ENCODE measurements around the gene RAB8B. TPM values are rescaled to one million over a fixed set of nuclear protein-coding genes. Genes with fewer than 3 reads are reported as not detected.

RAB8B gene
- polyA plus RNA-seq, 1 donor, result 23.2 TPM

- Histone ChIP-seq H3K36me3 (ENCODE audit: control insufficient read depth, insufficient read depth, low read length) (peaks cover 13% of the 10 kb centered on the region), H3K4me1 (ENCODE audit: control insufficient read depth, insufficient read depth, low read length) (peaks cover 10% of the 10 kb centered on the region), H3K27ac (ENCODE audit: low read length) (no peak overlapping the region), H3K4me3 (ENCODE audit: low read length) (no peak overlapping the region), H3K9me3 (ENCODE audit: control insufficient read depth, low read depth, low read length) (no peaks in the 10 kb centered on the region), H3K27me3 (ENCODE audit: control insufficient read depth, insufficient read depth, low read length) (no peaks in the 10 kb centered on the region)
- 100% methylated on average over 1 of the region's 5 CpGs for WGBS (ENCODE audit: insufficient coverage, low lambda C conversion rate)
- no peak for DNase-seq
Measured at GRCh38 chr15:63244976-63245645, 55.7 kb downstream of the RAB8B start.

- peak overlapping the region; percentile 65 for H3K27ac ChIP-seq (ENCODE audit: low read length)
Measured at GRCh38 chr15:63246691-63247469, 57.5 kb downstream of the RAB8B start.

GRCh38 chr15:63250312-63250965 lies 61.0 kb downstream of the RAB8B start:
- no peak for DNase-seq
- Histone ChIP-seq H3K9me3 (ENCODE audit: control insufficient read depth, low read depth, low read length) (no peaks in the 10 kb centered on the region), H3K4me3 (ENCODE audit: low read length) (no peak overlapping the region), H3K27ac (ENCODE audit: low read length) (no peak overlapping the region), H3K4me1 (ENCODE audit: control insufficient read depth, insufficient read depth, low read length) (peaks cover 10% of the 10 kb centered on the region), H3K27me3 (ENCODE audit: control insufficient read depth, insufficient read depth, low read length) (no peaks in the 10 kb centered on the region), H3K36me3 (ENCODE audit: control insufficient read depth, insufficient read depth, low read length) (peaks cover 19% of the 10 kb centered on the region)
- no CpG with 5 or more reads among the region's 4 CpGs for WGBS (ENCODE audit: insufficient coverage, low lambda C conversion rate)

More at GRCh38 chr15:63246691-63247469, 57.5 kb downstream of the RAB8B start:
- no peak overlapping the region for H3K4me3 ChIP-seq (ENCODE audit: low read length)
- peaks cover 10% of the 10 kb centered on the region for H3K4me1 ChIP-seq (ENCODE audit: control insufficient read depth, insufficient read depth, low read length)
- H3K9me3 ChIP-seq (ENCODE audit: control insufficient read depth, low read depth, low read length), result no peaks in the 10 kb centered on the region
- peak; percentile 77 for DNase-seq
- H3K27me3 ChIP-seq (ENCODE audit: control insufficient read depth, insufficient read depth, low read length), result no peaks in the 10 kb centered on the region
- no CpG with 5 or more reads among the region's 5 CpGs for WGBS (ENCODE audit: insufficient coverage, low lambda C conversion rate)
- H3K36me3 ChIP-seq (ENCODE audit: control insufficient read depth, insufficient read depth, low read length), result peaks cover 21% of the 10 kb centered on the region

- H3K36me3 ChIP-seq (ENCODE audit: control insufficient read depth, insufficient read depth, low read length), result peaks cover 13% of the 10 kb centered on the region
- peaks cover 7% of the 10 kb centered on the region for H3K4me1 ChIP-seq (ENCODE audit: control insufficient read depth, insufficient read depth, low read length)
- DNase-seq, result no peak
- no peaks in the 10 kb centered on the region for H3K9me3 ChIP-seq (ENCODE audit: control insufficient read depth, low read depth, low read length)
- no CpG with 5 or more reads among the region's 2 CpGs for WGBS (ENCODE audit: insufficient coverage, low lambda C conversion rate)
- H3K27me3 ChIP-seq (ENCODE audit: control insufficient read depth, insufficient read depth, low read length), result no peaks in the 10 kb centered on the region
- no peak overlapping the region for H3K27ac ChIP-seq (ENCODE audit: low read length)
- no peak overlapping the region for H3K4me3 ChIP-seq (ENCODE audit: low read length)
Measured at GRCh38 chr15:63251701-63252100, 62.3 kb downstream of the RAB8B start.

- Histone ChIP-seq H3K4me1 (ENCODE audit: control insufficient read depth, insufficient read depth, low read length) (peaks cover 6% of the 10 kb centered on the region), H3K9me3 (ENCODE audit: control insufficient read depth, low read depth, low read length) (no peaks in the 10 kb centered on the region), H3K27me3 (ENCODE audit: control insufficient read depth, insufficient read depth, low read length) (no peaks in the 10 kb centered on the region), H3K4me3 (ENCODE audit: low read length) (no peak overlapping the region), H3K36me3 (ENCODE audit: control insufficient read depth, insufficient read depth, low read length) (peaks cover 11% of the 10 kb centered on the region), H3K27ac (ENCODE audit: low read length) (no peak overlapping the region)
- WGBS (ENCODE audit: insufficient coverage, low lambda C conversion rate), result no CpG with 5 or more reads among the region's 2 CpGs
- DNase-seq, result no peak
Measured at GRCh38 chr15:63252292-63252691, 62.9 kb downstream of the RAB8B start.

GRCh38 chr15:63254991-63255390 lies 65.6 kb downstream of the RAB8B start:
- H3K4me1 ChIP-seq (ENCODE audit: control insufficient read depth, insufficient read depth, low read length), result no peaks in the 10 kb centered on the region
- WGBS (ENCODE audit: insufficient coverage, low lambda C conversion rate), result no CpG with 5 or more reads among the region's 2 CpGs
- no peaks in the 10 kb centered on the region for H3K27me3 ChIP-seq (ENCODE audit: control insufficient read depth, insufficient read depth, low read length)
- peaks cover 20% of the 10 kb centered on the region for H3K36me3 ChIP-seq (ENCODE audit: control insufficient read depth, insufficient read depth, low read length)
- H3K4me3 ChIP-seq (ENCODE audit: low read length), result no peak overlapping the region
- no peaks in the 10 kb centered on the region for H3K9me3 ChIP-seq (ENCODE audit: control insufficient read depth, low read depth, low read length)
- no peak for DNase-seq
- no peak overlapping the region for H3K27ac ChIP-seq (ENCODE audit: low read length)

GRCh38 chr15:63255489-63255990 lies 66.1 kb downstream of the RAB8B start:
- no CpG with 5 or more reads among the region's 1 CpG for WGBS (ENCODE audit: insufficient coverage, low lambda C conversion rate)
- no peak for DNase-seq
- Histone ChIP-seq H3K27ac (ENCODE audit: low read length) (no peak overlapping the region), H3K4me1 (ENCODE audit: control insufficient read depth, insufficient read depth, low read length) (no peaks in the 10 kb centered on the region), H3K9me3 (ENCODE audit: control insufficient read depth, low read depth, low read length) (no peaks in the 10 kb centered on the region), H3K36me3 (ENCODE audit: control insufficient read depth, insufficient read depth, low read length) (peaks cover 17% of the 10 kb centered on the region), H3K4me3 (ENCODE audit: low read length) (no peak overlapping the region), H3K27me3 (ENCODE audit: control insufficient read depth, insufficient read depth, low read length) (no peaks in the 10 kb centered on the region)

- no peak for DNase-seq
- H3K9me3 ChIP-seq (ENCODE audit: control insufficient read depth, low read depth, low read length), result no peaks in the 10 kb centered on the region
- peaks cover 12% of the 10 kb centered on the region for H3K36me3 ChIP-seq (ENCODE audit: control insufficient read depth, insufficient read depth, low read length)
- WGBS (ENCODE audit: insufficient coverage, low lambda C conversion rate), result 57% methylated on average over 4 of the region's 5 CpGs
- no peaks in the 10 kb centered on the region for H3K4me1 ChIP-seq (ENCODE audit: control insufficient read depth, insufficient read depth, low read length)
- no peaks in the 10 kb centered on the region for H3K27me3 ChIP-seq (ENCODE audit: control insufficient read depth, insufficient read depth, low read length)
- no peak overlapping the region for H3K27ac ChIP-seq (ENCODE audit: low read length)
- H3K4me3 ChIP-seq (ENCODE audit: low read length), result no peak overlapping the region
Measured at GRCh38 chr15:63256433-63257274, 67.2 kb downstream of the RAB8B start.

- Histone ChIP-seq H3K27ac (ENCODE audit: low read length) (no peak overlapping the region), H3K4me1 (ENCODE audit: control insufficient read depth, insufficient read depth, low read length) (no peaks in the 10 kb centered on the region), H3K4me3 (ENCODE audit: low read length) (no peak overlapping the region), H3K36me3 (ENCODE audit: control insufficient read depth, insufficient read depth, low read length) (peaks cover 14% of the 10 kb centered on the region), H3K27me3 (ENCODE audit: control insufficient read depth, insufficient read depth, low read length) (no peaks in the 10 kb centered on the region), H3K9me3 (ENCODE audit: control insufficient read depth, low read depth, low read length) (no peaks in the 10 kb centered on the region)
- DNase-seq, result no peak
- WGBS (ENCODE audit: insufficient coverage, low lambda C conversion rate), result 100% methylated on average over 2 of the region's 2 CpGs
Measured at GRCh38 chr15:63258658-63259057, 69.3 kb downstream of the RAB8B start.

- no peak overlapping the region for H3K4me3 ChIP-seq (ENCODE audit: low read length)
- no peaks in the 10 kb centered on the region for H3K9me3 ChIP-seq (ENCODE audit: control insufficient read depth, low read depth, low read length)
- H3K27ac ChIP-seq (ENCODE audit: low read length), result no peak overlapping the region
- no peak for DNase-seq
- 90% methylated on average over 2 of the region's 5 CpGs for WGBS (ENCODE audit: insufficient coverage, low lambda C conversion rate)
- H3K4me1 ChIP-seq (ENCODE audit: control insufficient read depth, insufficient read depth, low read length), result peaks cover 4% of the 10 kb centered on the region
- H3K36me3 ChIP-seq (ENCODE audit: control insufficient read depth, insufficient read depth, low read length), result peaks cover 12% of the 10 kb centered on the region
- no peaks in the 10 kb centered on the region for H3K27me3 ChIP-seq (ENCODE audit: control insufficient read depth, insufficient read depth, low read length)
Measured at GRCh38 chr15:63260791-63261190, 71.4 kb downstream of the RAB8B start.

Measured in large intestine (tissue), 3 donors.